GM23338 (cell line): ENCODE measurements around the gene FTCD. TPM values are rescaled to one million over a fixed set of nuclear protein-coding genes. Genes with fewer than 3 reads are reported as not detected.

Experiments
- ATAC-seq: fragments of 200-7000 bp; cut with Tn5 transposase; 3 replicates; pipeline ENCODE4 v1.9.1; 2020
- DNase-seq: peaks from one replicate; pipeline ENCODE4 v3.0.0-alpha.2; 2015; ENCODE audit warnings: low spot score
- H2AFZ ChIP-seq: fragments of 200-600 bp; sonication (generic); 2 replicates; pipeline ENCODE4 v1.8.0; 2016; ENCODE audit warnings: antibody characterized with exemption, mild to moderate bottlenecking, moderate library complexity
- H3F3A ChIP-seq: fragments of 200-600 bp; sonication (generic); replicated peaks from 2 replicates; pipeline ENCODE4 v1.8.0; 2017; ENCODE audit warnings: antibody characterized with exemption, mixed run types, low read depth
- H3K27ac ChIP-seq: fragments of 200-600 bp; sonication (generic); 2 replicates; pipeline ENCODE4 v1.6.1; 2016; ENCODE audit warnings: low read depth
- H3K27me3 ChIP-seq: fragments of 200-600 bp; sonication (generic); 2 replicates; pipeline ENCODE4 v1.8.0; 2016; ENCODE audit warnings: mild to moderate bottlenecking, mixed run types, moderate library complexity; ENCODE audit not compliant: insufficient read depth
- H3K36me3 ChIP-seq: fragments of 200-600 bp; sonication (generic); 2 replicates; pipeline ENCODE4 v1.8.0; 2016; ENCODE audit warnings: mild to moderate bottlenecking; ENCODE audit not compliant: insufficient read depth
- H3K4me1 ChIP-seq: fragments of 200-600 bp; sonication (generic); 2 replicates; pipeline ENCODE4 v1.8.0; 2016; ENCODE audit warnings: mild to moderate bottlenecking, moderate library complexity; ENCODE audit not compliant: insufficient read depth
- H3K4me2 ChIP-seq: fragments of 200-600 bp; sonication (generic); 2 replicates; pipeline ENCODE4 v1.7.1; 2017; ENCODE audit warnings: mixed run types
- H3K4me3 ChIP-seq: fragments of 200-600 bp; sonication (generic); 2 replicates; pipeline ENCODE4 v1.6.1; 2016; ENCODE audit warnings: mixed run types
- H3K79me2 ChIP-seq: fragments of 200-600 bp; sonication (generic); replicated peaks from 2 replicates; pipeline ENCODE4 v1.8.0; 2017; ENCODE audit warnings: mild to moderate bottlenecking; ENCODE audit not compliant: insufficient read depth
- H3K9me2 ChIP-seq: fragments of 200-600 bp; sonication (generic); 2 replicates; pipeline ENCODE4 v1.8.0; 2017; ENCODE audit not compliant: insufficient read depth
- H4K20me1 ChIP-seq: fragments of 200-600 bp; sonication (generic); replicated peaks from 2 replicates; pipeline ENCODE4 v1.8.0; 2017; ENCODE audit warnings: mild to moderate bottlenecking; ENCODE audit not compliant: insufficient read depth
- H3K27ac Mint-ChIP-seq: 2 replicates; pipeline ENCODE4 v1.8.0; 2020; ENCODE audit warnings: inconsistent platforms, mild to moderate bottlenecking, moderate library complexity, mixed read lengths
- H3K27me3 Mint-ChIP-seq: 3 replicates; pipeline ENCODE4 v1.8.0; 2022; ENCODE audit warnings: low read depth, mild to moderate bottlenecking, moderate library complexity, mixed read lengths, inconsistent platforms; ENCODE audit not compliant: insufficient read depth, poor library complexity
- H3K36me3 Mint-ChIP-seq: 3 replicates; pipeline ENCODE4 v1.8.0; 2021; ENCODE audit warnings: low read depth, mild to moderate bottlenecking, inconsistent platforms, moderate library complexity, mixed read lengths
- H3K4me1 Mint-ChIP-seq: 3 replicates; pipeline ENCODE4 v1.8.0; 2020; ENCODE audit warnings: mild to moderate bottlenecking, inconsistent platforms, mixed read lengths
- H3K4me3 Mint-ChIP-seq: 3 replicates; pipeline ENCODE4 v1.8.0; 2021; ENCODE audit warnings: moderate library complexity, mild to moderate bottlenecking, inconsistent platforms, mixed read lengths
- H3K9me3 Mint-ChIP-seq: 3 replicates; pipeline ENCODE4 v1.8.0; 2020; ENCODE audit warnings: moderate library complexity, mild to moderate bottlenecking, inconsistent platforms, mixed read lengths
- EZH2 ChIP-seq: fragments of 200-600 bp; sonication (generic); IDR thresholded peaks from one replicate; pipeline ENCODE4 v1.8.0; 2017; ENCODE audit warnings: antibody characterized with exemption, mild to moderate bottlenecking, low read depth; ENCODE audit not compliant: unreplicated experiment
- EZH2phosphoT487 ChIP-seq: fragments of 200-600 bp; sonication (generic); IDR thresholded peaks from one replicate; pipeline ENCODE4 v1.8.1; 2018; ENCODE audit warnings: antibody characterized with exemption; ENCODE audit not compliant: unreplicated experiment
- NANOG ChIP-seq: IDR thresholded peaks from 2 replicates; pipeline ENCODE4 v1.6.1; 2016; ENCODE audit warnings: antibody characterized with exemption, borderline replicate concordance
- POLR2AphosphoS5 ChIP-seq: IDR thresholded peaks from 2 replicates; pipeline ENCODE4 v1.6.1; 2016; ENCODE audit warnings: antibody characterized with exemption, low read depth
- STAT1 ChIP-seq: IDR thresholded peaks from one replicate; pipeline ENCODE4 v1.6.1; 2016; ENCODE audit warnings: antibody characterized with exemption; ENCODE audit not compliant: unreplicated experiment
- ZNF114 ChIP-seq: fragments of 250-450 bp; sonication (Bioruptor Pico); IDR thresholded peaks from 2 replicates; pipeline ENCODE4 v1.5.0; 2020; ENCODE audit warnings: mild to moderate bottlenecking, moderate library complexity
- ZNF331 ChIP-seq: fragments of 250-450 bp; sonication (Bioruptor Pico); IDR thresholded peaks from 2 replicates; pipeline ENCODE4 v1.5.0; 2020; ENCODE audit warnings: low read depth, mild to moderate bottlenecking, moderate library complexity
- polyA plus RNA-seq: library from polyadenylated mRNA; unstranded; fragments of >200 nt; fragmentation: Nextera tagmentation; extraction: Ambion mirVana; gene quantifications from 2 replicates; pipeline ENCODE4 v1.2.1, GENCODE V29; 2016
- total RNA-seq: library from RNA; depleted of rRNA; stranded (reverse); fragments of >200 nt; shearing (Covaris generic); gene quantifications from 2 replicates; pipeline ENCODE4 v1.2.3, GENCODE V29; 2014
- TF ChIP-seq, protein P1 (sequence below): fragments of 250-450 bp; sonication (Bioruptor Pico); IDR thresholded peaks from 2 replicates; pipeline ENCODE4 v1.5.0; 2020; ENCODE audit warnings: mild to moderate bottlenecking, moderate library complexity
- TF ChIP-seq, protein P2 (sequence below): IDR thresholded peaks from one replicate; pipeline ENCODE4 v1.6.1; 2018; ENCODE audit warnings: antibody characterized with exemption; ENCODE audit not compliant: unreplicated experiment
- TF ChIP-seq, protein P3 (sequence below): IDR thresholded peaks from 2 replicates; pipeline ENCODE4 v1.6.1; 2016; ENCODE audit warnings: antibody characterized with exemption

The FTCD gene
- total and polyA plus RNA-seq, 2 experiments from 2014 or later: 0.90 to 2.3 TPM

DNA sequence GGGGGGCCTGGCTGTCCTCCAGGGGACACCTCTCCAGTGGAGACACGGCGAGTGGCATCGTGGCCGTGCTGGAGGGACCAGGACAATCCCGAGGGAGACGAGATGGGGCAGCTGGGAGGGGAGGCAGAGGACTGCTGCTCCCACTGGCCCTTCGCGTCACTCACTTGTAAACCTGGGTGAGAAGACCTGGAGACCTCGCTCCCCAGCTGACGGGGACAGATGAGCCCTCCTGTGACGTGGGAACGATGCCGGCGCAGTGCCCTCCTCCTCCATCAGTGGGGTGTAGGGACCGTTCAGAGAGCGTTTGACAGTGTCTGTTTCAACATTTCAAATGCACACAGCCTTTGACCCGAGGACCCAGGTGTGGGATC is 24.3 kb upstream of the FTCD start:
- H3K4me3 Mint-ChIP-seq: no peak overlapping the region

GRCh38 chr21:46178961-46179360 is 23.6 kb upstream of the FTCD start:
- H2AFZ ChIP-seq: no peak overlapping the region
- Mint-ChIP-seq H3K27ac (no peak overlapping the region), H3K36me3 (peaks cover 27% of the 10 kb centered on the region), H3K4me3 (no peak overlapping the region), H3K27me3 (peaks cover 5% of the 10 kb centered on the region), H3K9me3 (peaks cover 8% of the 10 kb centered on the region; the same call in 1 of the 3 replicates), H3K4me1 (peaks cover 16% of the 10 kb centered on the region)
- peaks cover 13% of the 10 kb centered on the region; the same call in 1 of the 2 replicates for H4K20me1 ChIP-seq
- H3K79me2 ChIP-seq: peaks cover 63% of the 10 kb centered on the region
- H3K4me3 ChIP-seq: no peak overlapping the region
- no peak for DNase-seq
- no peak overlapping the region for H3K27ac ChIP-seq
- H3F3A ChIP-seq: no peaks in the 10 kb centered on the region
- no peaks in the 10 kb centered on the region for H3K9me2 ChIP-seq
- H3K27me3 ChIP-seq: no peaks in the 10 kb centered on the region
- no peaks in the 10 kb centered on the region; the same call in 1 of the 2 replicates for H3K4me1 ChIP-seq
- H3K36me3 ChIP-seq: no peaks in the 10 kb centered on the region
- ATAC-seq: no peak
- no peak overlapping the region for H3K4me2 ChIP-seq
- TF ChIP-seq POLR2AphosphoS5 (no peak), ZNF331 (CRISPR knock-in tag) (no peak), NANOG (no peak), ZNF114 (CRISPR knock-in tag) (no peak), STAT1 (no peak)
- TF ChIP-seq, protein P1, sequence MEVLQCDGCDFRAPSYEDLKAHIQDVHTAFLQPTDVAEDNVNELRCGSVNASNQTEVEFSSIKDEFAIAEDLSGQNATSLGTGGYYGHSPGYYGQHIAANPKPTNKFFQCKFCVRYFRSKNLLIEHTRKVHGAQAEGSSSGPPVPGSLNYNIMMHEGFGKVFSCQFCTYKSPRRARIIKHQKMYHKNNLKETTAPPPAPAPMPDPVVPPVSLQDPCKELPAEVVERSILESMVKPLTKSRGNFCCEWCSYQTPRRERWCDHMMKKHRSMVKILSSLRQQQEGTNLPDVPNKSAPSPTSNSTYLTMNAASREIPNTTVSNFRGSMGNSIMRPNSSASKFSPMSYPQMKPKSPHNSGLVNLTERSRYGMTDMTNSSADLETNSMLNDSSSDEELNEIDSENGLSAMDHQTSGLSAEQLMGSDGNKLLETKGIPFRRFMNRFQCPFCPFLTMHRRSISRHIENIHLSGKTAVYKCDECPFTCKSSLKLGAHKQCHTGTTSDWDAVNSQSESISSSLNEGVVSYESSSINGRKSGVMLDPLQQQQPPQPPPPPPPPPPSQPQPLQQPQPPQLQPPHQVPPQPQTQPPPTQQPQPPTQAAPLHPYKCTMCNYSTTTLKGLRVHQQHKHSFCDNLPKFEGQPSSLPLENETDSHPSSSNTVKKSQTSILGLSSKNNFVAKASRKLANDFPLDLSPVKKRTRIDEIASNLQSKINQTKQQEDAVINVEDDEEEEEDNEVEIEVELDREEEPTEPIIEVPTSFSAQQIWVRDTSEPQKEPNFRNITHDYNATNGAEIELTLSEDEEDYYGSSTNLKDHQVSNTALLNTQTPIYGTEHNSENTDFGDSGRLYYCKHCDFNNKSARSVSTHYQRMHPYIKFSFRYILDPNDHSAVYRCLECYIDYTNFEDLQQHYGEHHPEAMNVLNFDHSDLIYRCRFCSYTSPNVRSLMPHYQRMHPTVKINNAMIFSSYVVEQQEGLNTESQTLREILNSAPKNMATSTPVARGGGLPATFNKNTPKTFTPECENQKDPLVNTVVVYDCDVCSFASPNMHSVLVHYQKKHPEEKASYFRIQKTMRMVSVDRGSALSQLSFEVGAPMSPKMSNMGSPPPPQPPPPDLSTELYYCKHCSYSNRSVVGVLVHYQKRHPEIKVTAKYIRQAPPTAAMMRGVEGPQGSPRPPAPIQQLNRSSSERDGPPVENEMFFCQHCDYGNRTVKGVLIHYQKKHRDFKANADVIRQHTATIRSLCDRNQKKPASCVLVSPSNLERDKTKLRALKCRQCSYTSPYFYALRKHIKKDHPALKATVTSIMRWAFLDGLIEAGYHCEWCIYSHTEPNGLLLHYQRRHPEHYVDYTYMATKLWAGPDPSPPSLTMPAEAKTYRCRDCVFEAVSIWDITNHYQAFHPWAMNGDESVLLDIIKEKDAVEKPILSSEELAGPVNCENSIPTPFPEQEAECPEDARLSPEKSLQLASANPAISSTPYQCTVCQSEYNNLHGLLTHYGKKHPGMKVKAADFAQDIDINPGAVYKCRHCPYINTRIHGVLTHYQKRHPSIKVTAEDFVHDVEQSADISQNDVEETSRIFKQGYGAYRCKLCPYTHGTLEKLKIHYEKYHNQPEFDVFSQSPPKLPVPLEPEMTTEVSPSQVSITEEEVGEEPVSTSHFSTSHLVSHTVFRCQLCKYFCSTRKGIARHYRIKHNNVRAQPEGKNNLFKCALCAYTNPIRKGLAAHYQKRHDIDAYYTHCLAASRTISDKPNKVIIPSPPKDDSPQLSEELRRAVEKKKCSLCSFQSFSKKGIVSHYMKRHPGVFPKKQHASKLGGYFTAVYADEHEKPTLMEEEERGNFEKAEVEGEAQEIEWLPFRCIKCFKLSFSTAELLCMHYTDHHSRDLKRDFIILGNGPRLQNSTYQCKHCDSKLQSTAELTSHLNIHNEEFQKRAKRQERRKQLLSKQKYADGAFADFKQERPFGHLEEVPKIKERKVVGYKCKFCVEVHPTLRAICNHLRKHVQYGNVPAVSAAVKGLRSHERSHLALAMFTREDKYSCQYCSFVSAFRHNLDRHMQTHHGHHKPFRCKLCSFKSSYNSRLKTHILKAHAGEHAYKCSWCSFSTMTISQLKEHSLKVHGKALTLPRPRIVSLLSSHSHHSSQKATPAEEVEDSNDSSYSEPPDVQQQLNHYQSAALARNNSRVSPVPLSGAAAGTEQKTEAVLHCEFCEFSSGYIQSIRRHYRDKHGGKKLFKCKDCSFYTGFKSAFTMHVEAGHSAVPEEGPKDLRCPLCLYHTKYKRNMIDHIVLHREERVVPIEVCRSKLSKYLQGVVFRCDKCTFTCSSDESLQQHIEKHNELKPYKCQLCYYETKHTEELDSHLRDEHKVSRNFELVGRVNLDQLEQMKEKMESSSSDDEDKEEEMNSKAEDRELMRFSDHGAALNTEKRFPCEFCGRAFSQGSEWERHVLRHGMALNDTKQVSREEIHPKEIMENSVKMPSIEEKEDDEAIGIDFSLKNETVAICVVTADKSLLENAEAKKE (CRISPR knock-in tag): no peak
- TF ChIP-seq, protein P2, sequence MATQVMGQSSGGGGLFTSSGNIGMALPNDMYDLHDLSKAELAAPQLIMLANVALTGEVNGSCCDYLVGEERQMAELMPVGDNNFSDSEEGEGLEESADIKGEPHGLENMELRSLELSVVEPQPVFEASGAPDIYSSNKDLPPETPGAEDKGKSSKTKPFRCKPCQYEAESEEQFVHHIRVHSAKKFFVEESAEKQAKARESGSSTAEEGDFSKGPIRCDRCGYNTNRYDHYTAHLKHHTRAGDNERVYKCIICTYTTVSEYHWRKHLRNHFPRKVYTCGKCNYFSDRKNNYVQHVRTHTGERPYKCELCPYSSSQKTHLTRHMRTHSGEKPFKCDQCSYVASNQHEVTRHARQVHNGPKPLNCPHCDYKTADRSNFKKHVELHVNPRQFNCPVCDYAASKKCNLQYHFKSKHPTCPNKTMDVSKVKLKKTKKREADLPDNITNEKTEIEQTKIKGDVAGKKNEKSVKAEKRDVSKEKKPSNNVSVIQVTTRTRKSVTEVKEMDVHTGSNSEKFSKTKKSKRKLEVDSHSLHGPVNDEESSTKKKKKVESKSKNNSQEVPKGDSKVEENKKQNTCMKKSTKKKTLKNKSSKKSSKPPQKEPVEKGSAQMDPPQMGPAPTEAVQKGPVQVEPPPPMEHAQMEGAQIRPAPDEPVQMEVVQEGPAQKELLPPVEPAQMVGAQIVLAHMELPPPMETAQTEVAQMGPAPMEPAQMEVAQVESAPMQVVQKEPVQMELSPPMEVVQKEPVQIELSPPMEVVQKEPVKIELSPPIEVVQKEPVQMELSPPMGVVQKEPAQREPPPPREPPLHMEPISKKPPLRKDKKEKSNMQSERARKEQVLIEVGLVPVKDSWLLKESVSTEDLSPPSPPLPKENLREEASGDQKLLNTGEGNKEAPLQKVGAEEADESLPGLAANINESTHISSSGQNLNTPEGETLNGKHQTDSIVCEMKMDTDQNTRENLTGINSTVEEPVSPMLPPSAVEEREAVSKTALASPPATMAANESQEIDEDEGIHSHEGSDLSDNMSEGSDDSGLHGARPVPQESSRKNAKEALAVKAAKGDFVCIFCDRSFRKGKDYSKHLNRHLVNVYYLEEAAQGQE: no peak

More for the DNA sequence above, 24.3 kb upstream of the FTCD start:
- Mint-ChIP-seq H3K27me3 (peaks cover 5% of the 10 kb centered on the region), H3K4me1 (peaks cover 16% of the 10 kb centered on the region), H3K27ac (peak overlapping the region; percentile 82; the same call in 1 of the 2 replicates), H3K36me3 (peaks cover 22% of the 10 kb centered on the region), H3K9me3 (peaks cover 8% of the 10 kb centered on the region; the same call in 1 of the 3 replicates)
- H3K79me2 ChIP-seq: peaks cover 56% of the 10 kb centered on the region
- H4K20me1 ChIP-seq: 0 out of 2 replicates have a peak, but pooled peaks cover 13% of the 10 kb centered on the region
- H3K9me2 ChIP-seq: no peaks in the 10 kb centered on the region
- H3K4me3 ChIP-seq: no peak overlapping the region
- no peak for TF ChIP-seq POLR2AphosphoS5
- TF ChIP-seq NANOG: no peak
- TF ChIP-seq EZH2phosphoT487: no peak
- no peak for TF ChIP-seq EZH2
- TF ChIP-seq, protein P3, sequence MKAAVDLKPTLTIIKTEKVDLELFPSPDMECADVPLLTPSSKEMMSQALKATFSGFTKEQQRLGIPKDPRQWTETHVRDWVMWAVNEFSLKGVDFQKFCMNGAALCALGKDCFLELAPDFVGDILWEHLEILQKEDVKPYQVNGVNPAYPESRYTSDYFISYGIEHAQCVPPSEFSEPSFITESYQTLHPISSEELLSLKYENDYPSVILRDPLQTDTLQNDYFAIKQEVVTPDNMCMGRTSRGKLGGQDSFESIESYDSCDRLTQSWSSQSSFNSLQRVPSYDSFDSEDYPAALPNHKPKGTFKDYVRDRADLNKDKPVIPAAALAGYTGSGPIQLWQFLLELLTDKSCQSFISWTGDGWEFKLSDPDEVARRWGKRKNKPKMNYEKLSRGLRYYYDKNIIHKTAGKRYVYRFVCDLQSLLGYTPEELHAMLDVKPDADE: no peak
- no peak for TF ChIP-seq ZNF331 (CRISPR knock-in tag)
- H3K4me1 ChIP-seq: no peaks in the 10 kb centered on the region; the same call in 1 of the 2 replicates
- H3K4me2 ChIP-seq: no peak overlapping the region
- ATAC-seq (no peak), DNase-seq (no peak)
- no peak overlapping the region for H2AFZ ChIP-seq
- H3F3A ChIP-seq: no peaks in the 10 kb centered on the region
- H3K36me3 ChIP-seq: no peaks in the 10 kb centered on the region
- H3K27me3 ChIP-seq: no peaks in the 10 kb centered on the region
- no peak overlapping the region for H3K27ac ChIP-seq
